HUES48 (cell line): ENCODE results near the gene PRR20G.

Source experiments
- H3K27ac ChIP-seq: one replicate; pipeline ENCODE4 v1.7.0; 2013; ENCODE audit warnings: low read depth, low read length, inconsistent platforms
- H3K27me3 ChIP-seq: 2 replicates; pipeline ENCODE4 v1.6.1; 2013; ENCODE audit warnings: mild to moderate bottlenecking, low read length; ENCODE audit not compliant: control insufficient read depth, insufficient read depth
- H3K36me3 ChIP-seq: 2 replicates; pipeline ENCODE4 v1.6.1; 2013; ENCODE audit warnings: low read length; ENCODE audit not compliant: control insufficient read depth, insufficient read depth
- H3K4me1 ChIP-seq: 2 replicates; pipeline ENCODE4 v1.6.1; 2013; ENCODE audit warnings: mild to moderate bottlenecking, low read length; ENCODE audit not compliant: control insufficient read depth, insufficient read depth
- H3K4me3 ChIP-seq: 2 replicates; pipeline ENCODE4 v1.5.1; 2013; ENCODE audit warnings: mild to moderate bottlenecking, low read depth, low read length
- H3K9ac ChIP-seq: 2 replicates; pipeline ENCODE4 v1.6.1; 2013; ENCODE audit warnings: mild to moderate bottlenecking, low read depth, low read length, moderate library complexity
- H3K9me3 ChIP-seq: 2 replicates; pipeline ENCODE4 v1.6.1; 2013; ENCODE audit warnings: low read length; ENCODE audit not compliant: control insufficient read depth, insufficient read depth

The PRR20G gene

GRCh38 chr3:127277561-127277960 lies 10.3 kb downstream of the PRR20G start:
- Histone ChIP-seq H3K4me3 (no peak overlapping the region), H3K9ac (no peak overlapping the region), H3K27me3 (no peaks in the 10 kb centered on the region), H3K4me1 (no peaks in the 10 kb centered on the region), H3K27ac (no peak overlapping the region), H3K36me3 (no peaks in the 10 kb centered on the region), H3K9me3 (peaks cover 42% of the 10 kb centered on the region)

GRCh38 chr3:127276995-127277394 lies 10.9 kb downstream of the PRR20G start:
- peaks cover 41% of the 10 kb centered on the region for H3K9me3 ChIP-seq
- no peak overlapping the region for H3K27ac ChIP-seq
- no peak overlapping the region for H3K4me3 ChIP-seq

GRCh38 chr3:127276396-127276795 lies 11.4 kb downstream of the PRR20G start:
- Histone ChIP-seq H3K36me3 (no peaks in the 10 kb centered on the region), H3K27ac (no peak overlapping the region), H3K4me3 (no peak overlapping the region), H3K9ac (no peak overlapping the region), H3K9me3 (peaks cover 45% of the 10 kb centered on the region), H3K27me3 (no peaks in the 10 kb centered on the region), H3K4me1 (no peaks in the 10 kb centered on the region)

More at GRCh38 chr3:127276995-127277394, 10.9 kb downstream of the PRR20G start:
- Histone ChIP-seq H3K9ac (no peak overlapping the region), H3K27me3 (no peaks in the 10 kb centered on the region), H3K36me3 (no peaks in the 10 kb centered on the region), H3K4me1 (no peaks in the 10 kb centered on the region)

DNA sequence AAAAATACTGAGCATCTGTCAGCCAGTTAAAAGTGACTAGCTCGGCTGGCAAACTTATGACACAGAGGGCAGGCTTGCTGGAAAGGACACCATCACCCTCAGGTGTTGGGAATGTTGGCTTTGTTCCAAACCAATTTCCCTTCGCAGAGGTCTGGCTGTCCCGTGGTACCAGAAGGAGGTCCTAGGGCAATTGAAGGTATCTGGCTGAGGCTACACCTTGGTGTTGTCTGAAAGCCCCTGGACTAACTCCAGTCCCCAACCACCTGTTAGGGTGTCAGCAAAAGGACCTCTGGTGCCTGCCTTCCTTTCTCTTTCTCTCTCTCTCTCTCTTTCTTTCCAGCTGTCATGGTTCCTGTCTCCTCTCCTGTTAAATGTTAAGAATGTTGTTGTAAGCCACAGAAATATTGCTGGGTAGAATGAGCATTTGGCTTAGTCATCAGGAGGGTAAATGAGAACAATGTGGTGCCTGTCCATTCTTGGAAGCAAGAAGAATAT lies 12.5 kb downstream of the PRR20G start:
- H3K27me3 ChIP-seq = no peaks in the 10 kb centered on the region
- H3K27ac ChIP-seq = no peak overlapping the region
- H3K4me3 ChIP-seq = no peak overlapping the region
- H3K4me1 ChIP-seq = no peaks in the 10 kb centered on the region
- H3K9ac ChIP-seq = no peak overlapping the region
- no peaks in the 10 kb centered on the region for H3K36me3 ChIP-seq
- H3K9me3 ChIP-seq = peaks cover 49% of the 10 kb centered on the region

DNA sequence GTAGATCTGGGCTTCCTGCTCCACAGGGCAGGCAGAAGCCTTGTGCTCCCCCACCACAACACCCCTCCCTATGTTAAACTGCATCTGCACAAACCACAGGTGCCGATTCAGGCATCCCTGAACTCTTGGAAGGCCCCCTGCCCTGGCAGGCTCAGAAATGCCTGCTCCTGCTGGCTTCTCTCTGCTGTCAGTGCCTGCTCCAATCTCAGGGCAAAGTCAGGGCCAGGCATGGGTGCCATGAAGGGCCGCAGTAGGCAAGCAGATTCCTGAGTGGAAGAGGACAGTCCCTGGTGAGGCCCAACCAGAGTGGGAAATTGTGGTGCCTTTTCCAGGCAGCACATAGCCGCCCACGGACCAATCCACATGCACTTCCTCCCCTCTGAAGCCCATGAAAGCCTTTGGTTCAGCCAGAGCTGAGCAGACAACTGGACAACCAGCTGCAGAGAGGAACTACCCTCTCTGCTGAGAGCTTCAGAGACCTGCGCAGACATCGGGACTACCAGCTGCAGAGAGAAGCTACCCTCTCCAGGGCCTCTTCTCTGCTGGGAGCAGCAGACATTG lies 13.6 kb downstream of the PRR20G start:
- Histone ChIP-seq H3K4me1 (no peaks in the 10 kb centered on the region), H3K9me3 (peaks cover 51% of the 10 kb centered on the region), H3K27ac (no peak overlapping the region), H3K27me3 (no peaks in the 10 kb centered on the region), H3K36me3 (no peaks in the 10 kb centered on the region), H3K9ac (no peak overlapping the region), H3K4me3 (no peak overlapping the region)

GRCh38 chr3:127273206-127273605 lies 14.6 kb downstream of the PRR20G start:
- no peaks in the 10 kb centered on the region for H3K36me3 ChIP-seq
- H3K27ac ChIP-seq = no peak overlapping the region
- H3K27me3 ChIP-seq = no peaks in the 10 kb centered on the region
- H3K9me3 ChIP-seq = peaks cover 60% of the 10 kb centered on the region
- H3K4me3 ChIP-seq = no peak overlapping the region
- no peaks in the 10 kb centered on the region for H3K4me1 ChIP-seq
- no peak overlapping the region for H3K9ac ChIP-seq

- H3K9me3 ChIP-seq = peaks cover 16% of the 10 kb centered on the region; the same call in 1 of the 2 replicates
- no peaks in the 10 kb centered on the region for H3K36me3 ChIP-seq
- no peak overlapping the region for H3K4me3 ChIP-seq
- no peaks in the 10 kb centered on the region for H3K4me1 ChIP-seq
- no peak overlapping the region for H3K9ac ChIP-seq
- no peaks in the 10 kb centered on the region for H3K27me3 ChIP-seq
- H3K27ac ChIP-seq = no peak overlapping the region
Measured at GRCh38 chr3:127266186-127266585, 21.7 kb downstream of the PRR20G start.

DNA sequence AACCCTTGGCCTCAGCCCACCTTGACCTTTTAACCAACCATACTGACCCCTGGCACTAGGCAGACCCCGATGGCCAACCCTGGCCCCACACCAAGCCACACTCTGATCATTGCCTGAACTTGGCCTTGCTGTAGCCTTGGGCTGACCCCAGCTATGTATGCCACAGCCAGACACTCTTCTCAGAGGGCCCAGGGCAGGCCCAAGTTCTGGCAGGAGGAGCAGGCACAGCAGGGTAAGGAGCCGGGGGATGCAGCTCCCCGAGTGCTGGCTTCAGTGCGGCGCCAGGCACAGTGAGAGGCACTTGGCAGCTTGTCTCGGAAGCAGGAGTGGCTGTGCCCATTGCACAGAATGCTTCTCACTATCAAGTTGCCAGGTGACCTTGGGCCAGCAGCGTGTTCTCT lies 22.3 kb downstream of the PRR20G start:
- Histone ChIP-seq H3K9ac (no peak overlapping the region), H3K4me1 (no peaks in the 10 kb centered on the region), H3K36me3 (no peaks in the 10 kb centered on the region), H3K27ac (no peak overlapping the region), H3K27me3 (no peaks in the 10 kb centered on the region), H3K9me3 (peaks cover 14% of the 10 kb centered on the region; the same call in 1 of the 2 replicates), H3K4me3 (no peak overlapping the region)

DNA sequence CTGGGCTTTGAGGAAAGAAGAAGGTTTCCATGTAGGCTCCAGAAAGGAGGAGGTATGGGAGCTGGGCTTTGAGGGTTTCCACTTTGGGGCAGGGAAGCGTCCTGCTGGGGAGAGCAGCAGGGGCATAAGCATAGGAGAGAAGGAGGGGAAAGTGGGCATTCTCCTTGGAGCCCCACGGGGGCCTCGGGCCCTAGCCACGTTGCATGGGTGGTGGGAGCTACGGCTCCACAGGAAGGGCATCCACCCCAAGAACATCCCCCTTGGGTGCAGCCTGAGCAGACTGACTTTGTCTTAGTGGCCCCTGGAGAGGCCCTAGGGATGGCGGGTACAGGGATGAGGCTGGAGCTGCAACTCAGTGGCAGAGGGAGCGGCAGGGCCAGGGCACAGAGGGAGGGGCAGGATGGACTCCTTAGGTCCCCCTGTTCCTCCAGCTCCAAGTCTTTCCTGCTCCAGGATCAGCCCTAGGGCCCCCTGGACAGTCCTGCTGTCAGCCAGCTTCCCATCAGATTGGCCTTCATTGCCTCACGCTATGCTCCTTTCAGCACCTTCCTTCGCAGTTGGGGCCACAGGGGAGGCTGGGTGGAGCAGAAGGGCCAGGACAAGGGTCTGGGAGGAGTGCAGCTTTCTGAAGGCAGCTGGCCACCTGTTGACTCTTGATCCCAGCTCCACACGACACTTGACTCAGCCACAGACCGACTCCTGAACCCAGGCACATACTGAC lies 22.9 kb downstream of the PRR20G start:
- H3K4me1 ChIP-seq = no peaks in the 10 kb centered on the region
- no peak overlapping the region for H3K9ac ChIP-seq
- H3K4me3 ChIP-seq = no peak overlapping the region
- H3K27me3 ChIP-seq = no peaks in the 10 kb centered on the region
- H3K36me3 ChIP-seq = no peaks in the 10 kb centered on the region
- H3K27ac ChIP-seq = no peak overlapping the region
- H3K9me3 ChIP-seq = peaks cover 14% of the 10 kb centered on the region; the same call in 1 of the 2 replicates

DNA sequence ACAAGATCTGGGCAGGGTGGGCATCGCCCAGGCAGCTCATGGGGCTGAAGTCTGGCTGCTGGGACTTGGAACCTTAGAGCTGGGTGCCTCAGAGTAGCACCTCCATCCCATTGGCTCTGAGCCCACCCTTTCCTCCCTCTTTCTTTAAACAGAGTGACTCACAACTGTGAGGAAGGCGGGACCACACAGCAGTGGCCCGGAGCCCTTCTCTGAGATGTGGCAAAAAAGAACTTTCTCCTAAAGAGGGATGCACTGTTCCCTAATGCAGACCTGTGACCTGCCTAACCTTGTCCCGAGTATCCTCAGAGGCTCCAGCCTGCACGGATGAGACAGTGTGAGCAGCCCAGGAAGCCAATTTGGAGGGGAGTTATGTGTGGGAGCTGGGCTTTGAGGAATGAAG lies 23.6 kb downstream of the PRR20G start:
- Histone ChIP-seq H3K9ac (no peak overlapping the region), H3K4me1 (no peaks in the 10 kb centered on the region), H3K4me3 (no peak overlapping the region), H3K36me3 (no peaks in the 10 kb centered on the region), H3K27ac (no peak overlapping the region), H3K27me3 (no peaks in the 10 kb centered on the region), H3K9me3 (peaks cover 10% of the 10 kb centered on the region; the same call in 1 of the 2 replicates)

DNA sequence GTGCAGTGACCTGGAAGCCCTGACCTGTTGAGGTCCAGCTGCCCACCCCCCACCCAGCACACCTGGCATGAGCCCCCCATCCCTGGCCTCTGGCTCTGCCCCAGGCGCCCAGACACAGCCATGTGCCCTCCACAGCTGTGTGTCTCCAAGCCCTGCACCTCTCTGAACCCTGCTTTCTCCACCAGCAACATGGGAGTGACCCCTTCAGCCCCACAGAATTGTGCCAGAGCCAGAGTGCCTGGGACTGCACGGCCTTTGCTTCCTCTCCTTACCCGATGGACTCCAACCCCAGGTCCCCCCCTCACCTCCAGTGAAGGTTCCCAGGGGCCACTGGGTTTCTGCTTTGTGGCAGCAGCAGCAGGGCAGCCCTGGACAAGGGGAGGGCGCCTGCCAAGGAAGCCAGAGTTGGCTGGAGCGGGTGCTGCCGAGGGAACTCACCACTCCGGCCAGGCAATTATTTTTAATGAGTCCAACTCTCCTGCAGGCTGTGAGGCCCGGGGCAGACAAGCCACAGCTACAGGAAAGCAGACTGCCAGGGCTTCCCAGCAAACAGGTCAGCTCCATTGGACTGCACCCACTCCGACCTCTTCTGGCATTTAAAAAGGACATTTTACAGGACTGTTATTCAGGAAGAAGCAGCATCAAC lies 24.1 kb downstream of the PRR20G start:
- H3K4me3 ChIP-seq = no peak overlapping the region
- peaks cover 4% of the 10 kb centered on the region; the same call in 1 of the 2 replicates for H3K9me3 ChIP-seq
- H3K27me3 ChIP-seq = no peaks in the 10 kb centered on the region
- H3K36me3 ChIP-seq = no peaks in the 10 kb centered on the region
- H3K27ac ChIP-seq = no peak overlapping the region
- H3K4me1 ChIP-seq = no peaks in the 10 kb centered on the region
- no peak overlapping the region for H3K9ac ChIP-seq
